Effector CD4-positive, alpha-beta T cell (primary cell): ENCODE results near the gene SET.

ENCODE experiments used
- DNase-seq: peaks from one replicate; pipeline ENCODE4 v3.0.0-alpha.2; 2020

Gene SET

GRCh38 chr9:128731691-128732090 is 42.7 kb downstream of the SET start:
- DNase-seq: no peak

- DNase-seq: no peak
Observed at GRCh38 chr9:128732576-128732975, 43.6 kb downstream of the SET start.

GRCh38 chr9:128733256-128733655 is 44.2 kb downstream of the SET start:
- DNase-seq: no peak

- DNase-seq: no peak
Observed at GRCh38 chr9:128735373-128735772, 46.4 kb downstream of the SET start.

- DNase-seq: no peak
Observed at GRCh38 chr9:128742401-128742800, 53.4 kb downstream of the SET start.

- DNase-seq: no peak
Observed at GRCh38 chr9:128743421-128743820, 54.4 kb downstream of the SET start.
